Measurements from ENCODE around the gene MAP6.

DNA sequence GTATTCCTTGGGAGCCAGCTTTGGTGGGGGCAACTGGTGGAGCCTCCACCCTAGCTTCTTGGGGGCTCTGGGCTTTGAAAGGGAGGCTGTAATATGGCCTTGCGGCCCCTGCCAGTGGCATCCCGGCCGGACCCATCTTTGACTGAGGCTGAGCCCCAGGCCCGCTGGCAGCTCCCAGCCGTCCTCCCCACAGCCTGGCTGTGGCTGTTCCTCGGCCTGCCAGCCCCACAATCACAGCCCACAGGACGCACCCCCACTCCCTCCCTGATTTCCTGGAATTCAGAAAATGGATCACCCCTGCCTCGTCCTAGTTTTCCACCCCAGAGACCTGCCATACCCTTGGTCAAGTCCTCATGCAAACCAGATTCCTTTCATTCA, 83.6 kb downstream of the MAP6 start:
- TF ChIP-seq, protein P1, sequence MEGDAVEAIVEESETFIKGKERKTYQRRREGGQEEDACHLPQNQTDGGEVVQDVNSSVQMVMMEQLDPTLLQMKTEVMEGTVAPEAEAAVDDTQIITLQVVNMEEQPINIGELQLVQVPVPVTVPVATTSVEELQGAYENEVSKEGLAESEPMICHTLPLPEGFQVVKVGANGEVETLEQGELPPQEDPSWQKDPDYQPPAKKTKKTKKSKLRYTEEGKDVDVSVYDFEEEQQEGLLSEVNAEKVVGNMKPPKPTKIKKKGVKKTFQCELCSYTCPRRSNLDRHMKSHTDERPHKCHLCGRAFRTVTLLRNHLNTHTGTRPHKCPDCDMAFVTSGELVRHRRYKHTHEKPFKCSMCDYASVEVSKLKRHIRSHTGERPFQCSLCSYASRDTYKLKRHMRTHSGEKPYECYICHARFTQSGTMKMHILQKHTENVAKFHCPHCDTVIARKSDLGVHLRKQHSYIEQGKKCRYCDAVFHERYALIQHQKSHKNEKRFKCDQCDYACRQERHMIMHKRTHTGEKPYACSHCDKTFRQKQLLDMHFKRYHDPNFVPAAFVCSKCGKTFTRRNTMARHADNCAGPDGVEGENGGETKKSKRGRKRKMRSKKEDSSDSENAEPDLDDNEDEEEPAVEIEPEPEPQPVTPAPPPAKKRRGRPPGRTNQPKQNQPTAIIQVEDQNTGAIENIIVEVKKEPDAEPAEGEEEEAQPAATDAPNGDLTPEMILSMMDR (optimal IDR thresholded peaks at IDR 0.05 in 1 of 3, IDR thresholded peaks at IDR 0.05 in 1 of 3, conservative IDR thresholded peaks at IDR 0.05 in 1 of 3; ENCODE audit: extremely low read depth in 1 of 3, insufficient read depth in 2 of 3, low read length in 3 of 3), result no peak
- TF ChIP-seq EZH2 (IDR thresholded peaks at IDR 0.05; ENCODE audit: low read length), result no peak

All from keratinocyte (primary cell).